ENCODE results near the gene PRR12.
A peak's percentile ranks its signal among the peaks of the same experiment; 100 is the strongest.

The PRR12 gene

DNA sequence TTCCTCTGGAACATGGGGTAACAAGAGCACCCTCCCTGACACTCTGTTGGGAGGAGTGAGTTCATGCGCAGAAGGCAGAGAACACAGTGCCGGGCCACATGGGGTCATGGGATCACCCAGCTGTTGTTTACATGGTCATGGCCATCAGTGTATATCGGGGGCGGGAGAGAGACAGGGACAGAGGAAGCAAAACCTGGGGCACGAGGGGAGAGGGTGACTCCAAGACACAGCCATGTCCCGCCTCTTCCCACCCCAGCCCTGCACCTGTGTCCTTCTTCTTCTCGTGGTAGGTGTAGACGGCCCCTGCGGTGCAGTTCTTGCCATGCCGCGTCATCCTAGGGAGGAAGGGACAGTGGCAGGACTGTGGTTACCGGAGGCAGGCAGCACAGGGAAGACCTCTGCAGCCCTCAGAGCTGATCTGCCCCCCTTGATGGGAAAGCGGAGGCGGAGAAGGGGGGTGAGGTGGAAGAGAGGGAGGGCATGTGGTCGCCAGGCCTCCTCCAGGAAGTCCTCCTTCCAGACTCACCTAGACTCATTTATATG is 30.6 kb upstream of the PRR12 start:
- DNase-seq, result peak; percentile 69

DNA sequence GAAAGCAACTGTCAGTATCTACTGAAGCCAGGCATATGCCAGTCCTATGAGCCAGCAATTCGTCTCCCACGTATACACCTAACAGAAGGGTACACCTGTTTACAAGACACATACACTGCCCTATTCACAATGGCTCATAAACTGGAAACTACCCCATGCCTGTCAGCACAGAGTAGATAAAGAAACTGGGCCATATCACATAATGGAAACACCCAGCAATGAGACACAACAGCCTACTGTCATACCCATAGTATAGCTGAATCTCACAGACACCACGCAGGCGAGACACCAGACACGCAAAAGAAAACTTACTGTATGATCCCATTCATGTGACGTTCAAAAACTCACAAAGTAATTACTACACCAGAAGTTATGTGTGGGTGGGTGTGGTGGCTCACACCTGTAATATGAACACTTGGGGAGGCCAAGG is 26.4 kb upstream of the PRR12 start:
- DNase-seq, result peak; percentile 51

DNA sequence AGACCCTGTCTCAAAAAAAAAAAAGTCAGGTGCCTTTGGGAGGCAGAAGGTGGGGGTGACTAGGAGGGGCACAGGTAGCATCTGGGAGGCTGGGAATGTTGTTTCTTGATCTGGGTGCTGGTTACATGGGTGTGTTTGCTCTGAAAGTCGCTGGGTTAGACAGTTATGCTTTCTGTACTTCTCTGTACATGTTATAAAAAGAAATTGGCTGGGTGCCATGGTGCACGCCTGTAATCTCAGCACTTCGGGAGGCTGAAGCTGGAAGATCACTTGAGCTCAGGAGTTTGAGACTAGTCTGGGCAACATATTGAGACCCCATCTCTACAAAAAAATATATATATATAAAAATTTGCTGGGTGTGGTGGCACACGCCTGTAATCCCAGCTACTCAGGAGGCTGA is 25.7 kb upstream of the PRR12 start:
- peak; percentile 67 for DNase-seq

DNA sequence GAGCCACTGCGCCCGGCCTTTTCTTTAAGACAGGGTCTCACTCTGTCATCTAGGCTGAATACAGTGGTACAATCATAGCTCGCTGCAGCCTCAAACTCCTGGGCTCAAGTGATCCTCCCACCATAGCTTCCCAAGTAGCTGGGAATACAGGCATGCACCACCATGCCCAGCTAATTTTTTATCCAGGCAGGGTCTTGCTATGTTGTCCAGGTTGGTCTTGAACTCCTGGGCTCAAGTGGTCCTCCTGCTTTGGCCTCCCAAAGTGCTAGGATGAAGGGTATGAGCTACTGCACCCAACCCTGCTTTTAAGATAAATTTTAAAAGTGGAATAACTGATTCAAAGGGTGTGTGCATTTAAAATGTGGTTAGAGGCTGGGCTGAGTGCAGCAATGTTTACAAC is 24.7 kb upstream of the PRR12 start:
- no peak for DNase-seq

DNA sequence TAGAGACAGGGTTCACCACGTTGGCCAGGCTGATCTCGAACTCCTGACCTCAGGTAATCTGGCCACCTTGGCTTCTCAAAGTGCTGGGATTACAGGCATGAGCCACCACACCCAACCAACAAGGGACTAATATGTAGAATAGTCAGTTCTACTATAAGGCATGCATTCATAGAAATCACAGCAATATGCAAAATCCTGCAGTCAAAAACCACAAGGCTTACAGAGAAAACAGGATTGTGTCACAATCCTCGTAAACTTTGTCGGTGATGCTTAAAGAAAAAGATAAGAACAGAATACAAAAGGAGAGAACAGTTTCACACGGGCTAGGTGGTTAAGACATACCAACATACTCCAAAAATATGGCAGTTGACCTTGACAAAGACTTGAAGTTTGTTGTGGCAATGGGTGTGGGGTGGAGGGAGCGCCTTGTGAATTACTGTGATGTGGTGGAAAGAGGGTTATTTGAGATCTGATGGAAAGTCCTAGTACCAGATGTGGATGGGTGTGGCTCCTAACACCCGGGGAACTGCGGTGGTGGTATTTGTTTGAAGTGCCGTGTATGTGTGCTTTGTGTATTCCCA is 23.0 kb upstream of the PRR12 start:
- peak; percentile 76 for DNase-seq

DNA sequence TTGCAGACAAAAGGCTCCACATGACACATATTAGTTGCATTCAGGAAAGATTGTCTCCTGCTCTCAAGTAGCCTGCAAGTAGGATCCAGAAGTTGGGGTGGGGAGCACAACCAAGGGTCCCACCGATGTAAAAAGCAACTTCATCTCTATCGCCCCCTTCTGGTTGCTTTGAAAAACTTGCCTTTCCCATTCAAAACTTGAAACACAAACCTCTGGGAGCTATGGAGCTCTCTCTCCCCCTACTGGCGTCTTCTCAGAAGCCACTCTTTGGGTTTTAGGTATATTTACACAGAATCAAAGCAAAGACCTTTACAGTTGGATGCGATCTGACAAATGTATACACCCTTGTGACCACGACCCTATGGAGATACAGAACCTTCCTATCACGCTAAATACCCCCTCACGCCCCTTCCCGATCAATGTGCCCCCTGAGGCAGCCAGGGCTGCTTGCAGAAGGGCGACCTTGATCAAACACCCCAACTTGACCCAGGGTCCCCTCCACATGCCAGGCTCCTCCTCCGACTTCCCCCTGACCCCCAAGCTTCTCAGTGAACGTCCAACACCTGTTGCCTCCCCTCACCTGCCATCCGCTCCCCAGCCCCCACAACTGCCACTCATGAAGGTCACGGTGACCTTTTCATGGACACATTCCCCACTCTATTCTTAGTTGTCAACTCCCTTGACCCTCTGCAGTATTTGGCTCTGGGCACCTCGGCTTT is 20.7 kb upstream of the PRR12 start:
- peak; percentile 80 for DNase-seq

DNA sequence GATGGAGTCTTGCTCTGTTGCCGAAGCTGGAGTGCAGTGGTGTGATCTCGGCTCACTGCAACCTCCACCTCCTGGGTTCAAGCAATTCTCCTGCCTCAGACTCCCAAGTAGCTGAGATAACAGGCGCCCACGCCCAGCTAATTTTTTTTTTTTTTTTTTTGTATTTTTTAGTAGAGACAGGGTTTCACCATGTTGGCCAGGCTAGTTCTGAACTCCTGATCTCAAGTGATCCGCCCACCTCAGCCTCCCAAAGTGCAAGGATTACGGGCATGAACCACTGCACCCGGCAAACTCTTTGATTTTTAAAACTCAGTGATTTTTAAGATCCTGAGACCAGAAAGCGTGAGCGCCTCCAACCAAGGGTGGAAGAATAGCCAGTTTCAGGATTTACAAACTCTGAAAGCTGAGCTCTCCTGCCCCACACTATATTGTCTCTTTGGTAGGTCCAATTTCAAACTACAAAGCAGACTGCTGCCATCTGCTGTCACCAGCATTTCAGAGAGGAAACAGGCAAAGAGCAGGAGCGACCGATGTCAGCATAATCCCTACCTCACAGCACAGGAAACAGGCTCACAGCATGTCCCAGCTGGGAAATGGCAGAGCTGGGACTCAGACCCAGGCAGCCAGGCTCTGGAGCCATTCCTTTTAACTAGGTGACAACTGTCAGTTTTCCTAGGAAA is 19.8 kb upstream of the PRR12 start:
- peak; percentile 68 for DNase-seq

DNA sequence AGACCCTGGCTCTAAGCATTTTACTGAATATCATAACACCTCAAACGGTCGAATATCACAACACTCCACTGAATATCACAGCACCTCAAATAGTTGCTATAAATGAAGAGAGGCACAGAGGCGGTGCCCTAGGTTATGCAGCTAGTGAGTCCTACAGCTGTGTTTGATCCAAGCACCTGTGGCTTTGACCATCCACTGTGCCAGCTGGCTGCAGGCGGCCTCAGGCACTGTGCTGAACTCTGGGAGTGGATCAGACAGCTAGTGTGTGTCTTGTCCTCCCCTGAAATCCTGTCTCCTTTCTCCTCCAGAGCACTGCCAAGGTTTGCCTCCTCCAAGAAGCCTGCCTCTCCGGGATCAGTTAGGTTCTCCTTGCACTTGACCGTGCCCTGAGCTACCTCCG is 18.0 kb upstream of the PRR12 start:
- DNase-seq, result no peak

DNA sequence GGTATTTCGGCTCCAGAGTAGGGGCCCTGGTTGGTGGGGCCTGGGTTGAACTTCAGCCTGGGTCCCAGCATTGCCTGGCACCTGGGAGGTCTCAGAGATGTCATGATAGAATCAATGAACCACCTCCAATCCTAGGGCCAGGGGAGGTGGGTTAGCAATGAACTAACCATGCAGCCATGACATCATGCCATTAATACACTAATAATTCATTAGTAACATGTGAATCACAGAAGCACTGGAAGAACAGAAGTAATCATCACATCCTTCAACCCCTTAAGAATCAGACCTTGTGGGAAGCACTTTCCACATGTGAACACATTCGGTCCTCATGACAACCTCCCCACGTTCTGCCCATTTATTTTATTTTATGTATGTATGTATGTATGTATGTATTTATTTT is 17.6 kb upstream of the PRR12 start:
- DNase-seq, result no peak

DNA sequence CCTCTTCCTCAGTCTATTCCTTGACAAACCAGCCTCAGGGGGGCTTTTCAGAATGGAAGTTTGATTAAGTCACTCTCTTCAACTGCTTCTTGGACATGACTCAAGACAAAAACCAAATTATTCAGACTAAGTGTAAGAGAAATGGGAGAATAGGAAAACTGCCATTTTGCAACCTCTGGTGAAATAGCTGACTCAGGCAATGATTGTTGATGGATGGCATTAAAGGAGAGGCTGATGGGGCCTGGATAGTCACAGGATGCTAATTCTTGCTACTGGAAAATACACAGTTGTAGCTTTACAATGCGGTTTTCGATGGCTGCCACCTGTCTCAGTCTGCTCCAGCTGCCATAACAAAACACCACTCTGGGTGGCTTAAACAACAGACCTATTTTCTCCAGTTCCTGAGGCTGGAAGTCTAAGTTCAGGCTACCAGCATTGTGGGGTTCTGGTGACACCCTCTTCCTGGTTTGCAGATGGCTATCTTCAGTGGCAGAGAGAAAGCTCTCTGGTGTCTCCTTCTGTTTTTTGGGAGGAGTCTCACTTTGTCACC is 16.7 kb upstream of the PRR12 start:
- DNase-seq, result no peak

DNA sequence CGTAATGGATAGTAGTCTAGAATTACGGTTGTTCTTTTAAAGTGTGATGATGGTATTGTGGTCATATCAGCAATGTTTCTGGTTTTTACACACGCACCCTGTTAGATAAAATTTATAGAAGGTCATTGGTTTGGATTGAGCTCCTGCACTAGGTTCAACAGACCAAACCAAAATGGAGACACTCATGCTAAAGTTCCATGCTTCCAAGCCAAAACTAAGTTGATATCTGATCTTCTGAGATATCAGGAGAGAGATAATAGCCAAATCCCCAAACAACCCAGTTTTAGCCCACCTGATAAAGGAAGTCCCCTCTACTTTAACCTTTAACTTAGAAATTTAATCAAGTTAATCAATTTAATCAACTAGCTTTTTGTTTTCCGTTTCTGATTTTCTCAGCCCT is 11.8 kb upstream of the PRR12 start:
- DNase-seq, result no peak

DNA sequence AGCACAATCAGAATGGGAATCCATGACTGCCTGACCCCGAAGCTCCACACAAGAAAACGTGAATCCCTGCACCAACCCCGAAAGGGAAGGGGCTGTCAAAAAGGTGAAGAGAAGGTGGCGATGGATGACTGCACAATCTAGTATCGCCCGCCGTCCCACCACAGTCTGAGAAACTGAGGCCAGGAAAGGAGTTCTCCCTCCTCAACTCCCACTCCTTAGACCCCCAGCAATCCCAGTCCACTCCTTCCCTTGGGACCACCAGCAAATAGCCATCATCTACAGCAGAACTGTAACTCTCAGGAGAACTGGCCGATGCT is 11.1 kb upstream of the PRR12 start:
- no peak for DNase-seq

DNA sequence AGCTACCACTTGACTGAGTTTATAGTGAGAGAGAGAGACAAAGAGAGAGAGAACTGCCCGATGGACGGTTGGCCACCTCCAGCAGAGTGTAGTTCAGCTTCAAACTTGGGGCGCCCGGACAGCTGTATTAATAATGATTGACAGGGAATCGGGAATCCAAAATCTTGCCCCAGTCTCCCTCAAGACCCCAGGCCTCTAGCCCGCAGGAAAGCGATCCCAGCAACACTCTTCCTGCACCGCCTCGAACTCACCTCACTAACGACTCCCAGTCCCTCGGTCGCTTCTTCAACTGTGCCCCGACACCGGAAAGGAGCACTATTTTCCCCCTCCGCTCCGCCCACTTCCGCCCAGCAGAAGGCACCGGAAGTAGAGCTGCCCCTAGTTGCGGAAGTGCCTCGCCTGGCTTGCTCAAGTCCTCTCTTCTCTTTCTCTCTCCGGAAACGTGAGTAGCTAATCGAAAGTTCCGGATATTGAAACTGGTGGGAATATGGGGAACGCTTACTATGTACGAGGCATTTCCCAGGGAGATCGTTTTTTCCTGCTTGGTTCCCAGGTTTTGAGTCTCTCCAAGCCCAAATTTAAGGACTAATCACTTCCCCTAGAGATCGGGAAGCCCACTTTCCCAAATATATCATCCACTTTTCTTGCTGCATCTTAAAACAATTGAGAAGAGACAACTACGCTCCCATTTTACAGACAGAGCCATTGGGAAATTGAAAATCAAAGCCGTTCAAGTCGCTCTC is 10.5 kb upstream of the PRR12 start, which contains the start of gene NOSIP:
Gene NOSIP (minus strand): TSS at position 293 of the 743 bp plus-strand sequence. CDS start 19,865 bp downstream, outside the sequence.
- DNase-seq, result peak; percentile 97

DNA sequence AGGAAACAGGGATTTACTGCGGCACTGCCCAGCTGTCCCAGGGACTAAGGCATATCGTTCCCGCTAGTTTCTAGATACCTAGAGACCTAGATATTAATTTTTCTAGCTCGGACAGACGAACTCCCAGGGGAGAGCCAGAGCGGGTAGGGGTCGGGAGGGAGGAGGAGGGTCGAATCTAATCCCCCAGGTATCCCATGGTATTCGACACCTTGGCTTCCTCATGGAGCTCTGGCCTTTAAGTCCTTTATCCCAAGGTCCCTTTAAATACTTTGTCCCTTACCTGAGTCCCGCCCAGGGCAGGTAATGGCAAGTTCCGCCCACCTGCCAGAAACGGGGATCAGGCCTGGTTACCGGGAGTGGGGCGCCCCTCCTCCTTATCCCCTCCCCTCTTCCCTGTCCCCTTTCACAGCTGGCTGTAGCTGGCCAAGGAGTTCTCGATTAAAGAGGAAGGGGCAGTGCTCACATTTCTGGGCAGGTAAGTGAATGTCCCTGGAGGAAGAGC is 9.9 kb upstream of the PRR12 start, which contains the start of gene PRRG2:
Gene PRRG2 (plus strand): TSS at position 310 of the 502 bp plus-strand sequence. CDS start 1,904 bp downstream, outside the sequence.
- DNase-seq, result no peak

DNA sequence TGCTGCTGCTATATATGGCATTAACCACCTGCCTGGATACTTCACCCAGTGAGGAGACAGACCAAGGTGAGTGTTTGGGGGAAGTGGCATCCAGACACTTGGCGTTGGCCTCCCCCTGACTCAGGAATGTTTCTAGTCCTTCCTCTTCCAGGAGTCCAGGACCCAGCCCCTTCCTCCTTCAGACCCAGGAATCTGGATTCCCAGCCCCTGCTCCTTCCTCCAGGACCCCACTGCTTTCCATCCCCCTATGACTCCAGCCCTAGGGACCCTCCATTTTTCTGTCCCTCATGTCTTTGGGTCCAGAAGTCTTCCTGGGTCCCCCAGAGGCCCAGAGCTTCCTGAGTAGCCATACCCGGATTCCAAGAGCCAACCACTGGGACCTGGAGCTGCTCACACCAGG is 7.7 kb upstream of the PRR12 start:
- no peak for DNase-seq

DNA sequence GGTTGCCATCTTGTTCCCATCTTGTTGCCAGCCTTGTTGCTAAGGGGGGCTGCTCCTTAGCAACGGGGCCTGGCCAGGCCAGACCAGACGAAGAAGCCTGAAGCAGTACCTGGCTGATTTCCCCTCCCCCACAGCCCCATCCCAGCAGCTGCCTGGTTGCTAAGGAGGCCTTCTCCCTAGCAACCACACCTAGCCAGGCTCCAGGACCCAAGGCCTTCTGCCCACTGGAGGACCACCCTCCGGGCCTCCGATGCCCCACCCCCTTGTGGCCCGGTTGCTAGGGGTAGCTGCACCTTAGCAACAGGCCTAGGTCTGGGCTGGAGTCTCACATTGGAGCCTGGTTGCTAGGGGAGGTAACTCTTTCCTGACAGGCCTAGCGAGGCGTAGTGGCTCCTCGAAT is 6.0 kb upstream of the PRR12 start:
- DNase-seq, result no peak

DNA sequence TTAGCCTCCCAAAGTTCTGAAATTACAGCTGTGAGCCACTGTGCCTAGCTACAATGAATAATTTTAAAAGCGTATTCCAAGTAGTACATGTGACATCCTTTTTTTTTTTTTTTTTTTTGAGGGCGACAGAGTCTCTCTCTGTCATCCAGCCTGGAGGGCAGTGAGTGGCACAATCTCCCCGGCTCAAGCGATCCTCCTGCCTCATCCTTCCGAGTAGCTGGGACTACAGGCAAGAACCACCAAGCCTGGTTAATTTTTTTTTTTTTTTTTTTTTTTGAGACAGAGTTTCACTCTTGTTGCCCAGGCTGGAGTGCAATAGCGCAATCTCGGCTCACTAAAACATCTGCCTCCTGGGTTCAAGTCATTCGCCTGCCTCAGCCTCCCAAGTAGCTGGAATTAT is 3.8 kb upstream of the PRR12 start:
- no peak for DNase-seq

DNA sequence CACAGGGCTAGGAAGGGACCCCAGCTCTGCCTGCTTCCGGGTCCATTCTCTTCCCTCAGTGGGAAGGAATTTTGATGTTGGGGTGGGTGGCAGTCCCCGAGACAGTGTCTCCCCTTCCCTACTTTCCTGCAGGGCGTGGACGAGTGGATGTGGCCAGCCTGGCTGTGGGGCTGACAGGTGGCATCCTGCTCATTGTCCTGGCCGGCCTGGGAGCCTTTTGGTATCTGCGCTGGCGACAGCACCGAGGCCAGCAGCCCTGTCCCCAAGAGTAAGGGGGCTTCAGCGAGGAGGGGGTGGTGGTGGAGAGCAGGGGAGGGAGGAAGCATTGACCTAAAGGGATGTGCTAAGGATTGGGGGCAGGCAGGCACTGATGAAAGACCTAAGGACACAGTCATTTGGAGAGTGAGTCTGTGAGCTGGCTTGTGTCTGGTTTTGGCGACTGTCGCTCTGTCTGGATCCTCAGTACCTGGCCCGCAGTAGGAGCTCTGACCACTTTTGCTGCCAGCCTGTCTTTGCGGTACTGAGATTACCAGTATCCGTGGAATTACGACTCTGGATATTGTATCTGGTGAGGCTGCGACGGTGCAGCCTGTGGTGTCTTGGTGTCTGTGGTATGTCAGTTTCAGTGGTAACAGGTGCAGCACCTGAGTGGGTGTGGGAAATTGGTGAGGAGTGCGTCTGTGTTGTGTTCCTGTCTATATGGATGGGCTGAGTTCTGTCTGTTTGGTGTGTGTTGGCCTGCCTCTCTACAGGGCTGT is 2.4 kb upstream of the PRR12 start:
- peak; percentile 31 for DNase-seq

DNA sequence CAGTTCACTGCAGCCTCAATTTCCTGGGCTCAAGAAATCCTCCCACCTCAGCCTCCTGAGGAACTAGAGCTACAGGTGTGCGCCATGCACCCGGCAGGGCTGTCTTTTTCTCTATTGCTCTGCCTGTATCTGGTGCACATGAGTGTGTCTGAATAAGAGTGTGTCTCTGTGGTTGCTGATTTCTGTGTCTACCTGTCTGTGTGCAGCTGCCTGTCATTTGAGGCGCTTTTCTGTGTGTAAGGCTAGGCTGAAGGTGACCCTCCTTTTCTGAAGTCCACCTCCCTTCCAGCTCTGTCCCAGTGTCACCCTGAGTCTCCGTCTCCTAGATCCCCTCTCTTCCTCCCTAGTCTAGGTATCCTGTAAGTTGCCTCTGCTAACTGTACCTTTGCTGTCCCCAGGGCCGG is 1.5 kb upstream of the PRR12 start:
- DNase-seq, result no peak

DNA sequence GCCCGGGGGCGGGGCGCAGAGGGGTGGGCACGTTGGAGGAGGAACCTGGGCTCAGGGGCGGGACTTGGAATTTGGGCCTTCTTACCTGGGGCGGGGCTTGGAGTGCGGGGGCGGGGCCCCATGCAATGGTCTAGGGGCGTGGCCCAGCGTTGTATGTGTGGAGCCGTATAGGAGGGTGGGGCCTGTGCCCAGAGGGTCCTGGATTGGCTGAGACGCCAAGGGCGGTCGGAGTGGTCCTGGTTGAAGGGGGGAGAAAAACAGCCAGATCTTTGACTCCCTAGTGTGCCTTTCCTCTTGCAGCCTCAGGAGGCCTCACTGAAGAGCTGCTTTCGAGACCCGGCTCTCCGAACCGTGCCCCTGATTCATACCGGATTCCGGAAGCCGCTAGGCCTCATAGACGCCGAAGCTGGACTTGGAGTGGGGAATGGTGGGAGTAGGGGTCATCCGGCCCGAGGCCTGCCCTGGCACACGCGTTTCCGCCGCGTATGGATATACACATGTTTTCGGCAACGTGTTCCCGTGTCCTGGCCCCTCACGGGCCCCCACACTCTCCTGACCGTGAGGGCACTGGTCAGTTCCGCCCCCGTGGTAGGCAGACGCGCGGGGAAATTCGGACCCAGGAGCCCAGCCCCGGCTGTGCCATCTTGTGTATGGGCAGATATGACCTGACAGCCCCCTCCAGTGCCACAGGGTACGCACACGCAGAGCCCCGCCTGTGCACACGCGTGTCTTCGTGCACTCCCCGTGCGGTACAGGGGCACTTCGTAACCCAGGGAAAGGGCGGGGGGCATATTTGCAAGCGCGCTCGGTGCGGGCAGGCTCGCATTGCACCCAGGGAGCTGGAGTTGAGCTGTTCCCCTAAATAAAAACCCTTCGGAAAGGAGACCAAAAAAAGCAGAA is 661 bp upstream of the PRR12 start:
- peak; percentile 99 for DNase-seq
